ENCODE measurements around the gene AKR1C3. TPM values are rescaled to one million over a fixed set of nuclear protein-coding genes. Genes with fewer than 3 reads are reported as not detected.
"Not testable (repeated sequence)": the region's sequence is repeated elsewhere in the genome, so short reads cannot be mapped to it uniquely, and the experiment has no call there.

AKR1C3 gene
- total RNA-seq, 2 experiments from 2014 or later, result not detected

DNA sequence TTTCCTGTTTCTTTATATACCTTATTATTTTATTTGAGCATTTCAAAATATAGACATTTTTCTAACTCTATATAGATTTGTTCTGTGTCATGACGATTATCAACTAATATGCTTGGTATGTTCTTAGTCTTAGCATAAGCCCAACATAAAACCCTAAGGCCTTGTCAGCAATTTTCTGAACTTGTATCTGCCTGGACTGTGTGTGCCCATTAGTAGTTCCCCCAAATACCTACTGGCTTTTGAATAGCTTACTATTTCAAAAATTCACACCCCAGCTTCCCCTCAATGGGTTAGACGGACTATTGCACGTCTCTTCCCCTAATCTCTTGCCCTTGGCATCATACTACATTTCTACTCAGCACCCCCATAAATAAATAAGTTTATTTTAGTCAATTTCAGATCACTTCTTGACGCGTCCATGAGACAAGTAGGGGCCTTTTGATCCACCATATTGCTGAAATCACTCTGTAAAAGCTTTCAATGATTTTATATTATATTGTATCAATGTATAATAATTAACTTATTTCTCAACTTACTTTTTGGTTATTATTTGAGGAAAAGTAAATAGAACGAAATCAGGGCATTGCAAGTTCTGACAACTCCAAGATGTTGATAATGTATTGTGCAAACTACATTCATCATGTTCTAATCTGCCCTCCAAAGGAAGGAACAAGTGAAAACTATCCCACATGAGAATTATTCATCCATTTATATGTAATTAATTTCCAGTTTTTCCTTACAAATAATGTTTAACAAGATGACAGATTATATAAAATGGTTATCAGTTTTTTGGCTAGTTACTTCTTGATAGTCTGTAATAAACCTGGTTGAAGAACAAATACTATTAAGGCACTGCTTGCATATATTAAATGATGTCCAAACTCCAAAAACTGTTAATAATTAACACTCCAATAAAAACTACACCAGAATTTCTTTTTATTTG, 1.1 kb upstream of the AKR1C3 start:
- Histone ChIP-seq H3K4me2 (ENCODE audit: low read length) (no peak overlapping the region), H3K79me2 (ENCODE audit: insufficient read depth, low read depth, low read length) (no peaks in the 10 kb centered on the region), H3K9me2 (ENCODE audit: insufficient read depth, low read length) (no peaks in the 10 kb centered on the region), H4K20me1 (ENCODE audit: insufficient read depth, low read length) (no peaks in the 10 kb centered on the region), H3K9me3 (ENCODE audit: low read length) (no peaks in the 10 kb centered on the region), H3K4me3 (ENCODE audit: low read depth, low read length, poor library complexity, severe bottlenecking) (no peak overlapping the region), H3K27ac (ENCODE audit: low read depth, low read length, poor library complexity, severe bottlenecking) (no peak overlapping the region), H3K4me1 (ENCODE audit: insufficient read depth, low read length, poor library complexity, severe bottlenecking) (no peaks in the 10 kb centered on the region), H3K36me3 (ENCODE audit: insufficient read depth, low read length) (no peaks in the 10 kb centered on the region), H2AFZ (ENCODE audit: low read length) (no peak overlapping the region)
- BruUV-seq (replicated peaks), result no TSS peak
- CTCF ChIA-PET (ENCODE audit: unreplicated experiment), result no interaction called here
- DNase-seq (ENCODE audit: low spot score), result no peak
- POLR2A ChIA-PET, result interaction anchor here (0.6 to 0.7 kb wide), 2 partner anchors 262 to 287 kb away, joined by 3 to 4 read pairs; no protein-coding TSS in a partner anchor
- TF ChIP-seq CTCF (conservative IDR thresholded peaks at IDR 0.05; ENCODE audit: low read length), result no peak
- TF ChIP-seq EZH2phosphoT487 (IDR thresholded peaks at IDR 0.05; ENCODE audit: borderline replicate concordance, low read depth, low read length), result no peak
- intact Hi-C loops (cut with micrococcal nuclease; ENCODE audit: unreplicated experiment), result no loop called here

DNA sequence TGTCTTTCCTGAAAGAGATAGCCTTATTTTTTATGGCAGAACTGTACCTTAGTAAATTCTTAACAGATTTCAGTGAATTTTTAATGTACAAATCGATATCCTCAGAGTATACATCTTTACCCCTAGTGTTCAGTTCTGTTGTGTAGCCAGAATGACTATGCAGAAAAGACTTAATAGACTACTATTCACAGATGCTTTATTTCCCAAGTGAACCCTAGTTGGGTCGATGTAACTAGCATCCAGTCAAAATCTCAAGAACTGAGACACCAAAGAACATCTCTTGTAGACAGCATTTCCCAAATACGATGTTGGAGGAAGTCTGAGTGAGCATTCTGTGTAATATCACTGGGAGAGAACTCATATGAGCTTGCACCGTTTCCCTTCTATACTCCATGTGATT, 1.5 kb downstream of the AKR1C3 start:
- H3K27ac ChIP-seq (ENCODE audit: low read depth, low read length, poor library complexity, severe bottlenecking), result no peak overlapping the region
- no peaks in the 10 kb centered on the region for H4K20me1 ChIP-seq (ENCODE audit: insufficient read depth, low read length)
- H3K9me3 ChIP-seq (ENCODE audit: low read length), result no peaks in the 10 kb centered on the region
- TF ChIP-seq CTCF (conservative IDR thresholded peaks at IDR 0.05; ENCODE audit: low read length) (no peak), EZH2phosphoT487 (IDR thresholded peaks at IDR 0.05; ENCODE audit: borderline replicate concordance, low read depth, low read length) (no peak)
- H3K36me3 ChIP-seq (ENCODE audit: insufficient read depth, low read length), result no peaks in the 10 kb centered on the region
- H3K4me2 ChIP-seq (ENCODE audit: low read length), result no peak overlapping the region
- ChIA-PET CTCF (ENCODE audit: unreplicated experiment) (no interaction called here), POLR2A (no interaction called here)
- no peak overlapping the region for H3K4me3 ChIP-seq (ENCODE audit: low read depth, low read length, poor library complexity, severe bottlenecking)
- BruUV-seq (replicated peaks), result no TSS peak
- intact Hi-C loops (cut with micrococcal nuclease; ENCODE audit: unreplicated experiment), result no loop called here
- no peak for DNase-seq (ENCODE audit: low spot score)
- no peaks in the 10 kb centered on the region for H3K79me2 ChIP-seq (ENCODE audit: insufficient read depth, low read depth, low read length)
- H3K9me2 ChIP-seq (ENCODE audit: insufficient read depth, low read length), result no peaks in the 10 kb centered on the region
- no peak overlapping the region for H2AFZ ChIP-seq (ENCODE audit: low read length)
- H3K4me1 ChIP-seq (ENCODE audit: insufficient read depth, low read length, poor library complexity, severe bottlenecking), result no peaks in the 10 kb centered on the region

DNA sequence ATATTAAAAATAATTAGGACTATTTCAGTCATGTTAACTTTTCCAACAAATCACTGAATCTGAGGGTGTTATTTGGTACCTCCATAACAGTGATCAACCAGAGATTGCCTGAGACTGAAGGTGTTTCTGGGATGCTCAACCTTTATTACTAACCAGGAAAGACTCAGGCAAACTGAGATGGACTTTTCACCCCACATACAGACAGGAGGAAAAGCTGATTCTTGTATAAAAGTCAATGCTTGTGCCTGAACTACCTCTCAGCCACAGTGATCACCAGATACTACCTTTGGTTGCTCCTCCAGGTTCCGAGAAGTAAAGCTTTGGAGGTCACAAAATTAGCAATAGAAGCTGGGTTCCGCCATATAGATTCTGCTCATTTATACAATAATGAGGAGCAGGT, 1.9 kb downstream of the AKR1C3 start:
- no TSS peak for BruUV-seq (replicated peaks)
- no peak for DNase-seq (ENCODE audit: low spot score)
- Histone ChIP-seq H3K27ac (ENCODE audit: low read depth, low read length, poor library complexity, severe bottlenecking) (no peak overlapping the region), H3K4me2 (ENCODE audit: low read length) (no peak overlapping the region), H3K4me3 (ENCODE audit: low read depth, low read length, poor library complexity, severe bottlenecking) (no peak overlapping the region), H3K9me3 (ENCODE audit: low read length) (no peaks in the 10 kb centered on the region), H2AFZ (ENCODE audit: low read length) (no peak overlapping the region), H3K36me3 (ENCODE audit: insufficient read depth, low read length) (no peaks in the 10 kb centered on the region), H3K9me2 (ENCODE audit: insufficient read depth, low read length) (no peaks in the 10 kb centered on the region), H4K20me1 (ENCODE audit: insufficient read depth, low read length) (no peaks in the 10 kb centered on the region), H3K79me2 (ENCODE audit: insufficient read depth, low read depth, low read length) (no peaks in the 10 kb centered on the region), H3K4me1 (ENCODE audit: insufficient read depth, low read length, poor library complexity, severe bottlenecking) (no peaks in the 10 kb centered on the region)
- CTCF ChIA-PET (ENCODE audit: unreplicated experiment), result no interaction called here
- intact Hi-C loops (cut with micrococcal nuclease; ENCODE audit: unreplicated experiment), result no loop called here
- TF ChIP-seq CTCF (conservative IDR thresholded peaks at IDR 0.05; ENCODE audit: low read length), result no peak
- TF ChIP-seq EZH2phosphoT487 (IDR thresholded peaks at IDR 0.05; ENCODE audit: borderline replicate concordance, low read depth, low read length), result no peak
- POLR2A ChIA-PET, result interaction anchor here (1.1 kb wide), 1 partner anchor 10 kb away, joined by 6 read pairs; no protein-coding TSS in a partner anchor

DNA sequence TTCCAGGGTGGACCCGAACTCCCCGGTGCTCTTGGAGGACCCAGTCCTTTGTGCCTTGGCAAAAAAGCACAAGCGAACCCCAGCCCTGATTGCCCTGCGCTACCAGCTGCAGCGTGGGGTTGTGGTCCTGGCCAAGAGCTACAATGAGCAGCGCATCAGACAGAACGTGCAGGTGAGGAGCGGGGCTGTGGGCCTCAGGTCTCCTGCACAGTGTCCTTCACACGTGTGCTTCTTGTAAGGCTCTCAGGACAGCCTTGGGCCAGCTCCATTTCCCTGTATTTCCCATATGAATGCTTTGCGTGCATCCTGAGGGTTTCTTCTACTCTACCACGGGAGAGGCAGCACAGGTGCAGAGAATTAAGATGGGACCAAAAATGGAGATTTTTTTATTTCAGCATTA, 8.3 kb downstream of the AKR1C3 start:
- H3K36me3 ChIP-seq (ENCODE audit: insufficient read depth, low read length); H3K79me2 ChIP-seq (ENCODE audit: insufficient read depth, low read depth, low read length); H3K27ac ChIP-seq (ENCODE audit: low read depth, low read length, poor library complexity, severe bottlenecking); intact Hi-C loops (cut with micrococcal nuclease; ENCODE audit: unreplicated experiment); H3K4me2 ChIP-seq (ENCODE audit: low read length); H4K20me1 ChIP-seq (ENCODE audit: insufficient read depth, low read length); BruUV-seq (replicated peaks); DNase-seq (ENCODE audit: low spot score); CTCF ChIA-PET (ENCODE audit: unreplicated experiment); H3K9me2 ChIP-seq (ENCODE audit: insufficient read depth, low read length); H3K4me1 ChIP-seq (ENCODE audit: insufficient read depth, low read length, poor library complexity, severe bottlenecking); H3K9me3 ChIP-seq (ENCODE audit: low read length); POLR2A ChIA-PET; H3K4me3 ChIP-seq (ENCODE audit: low read depth, low read length, poor library complexity, severe bottlenecking); H2AFZ ChIP-seq (ENCODE audit: low read length): not testable (repeated sequence)
